CD4-positive, alpha-beta T cell treated with Interleukin-1 beta for 1 hour (primary cell): Measurements from ENCODE around the gene LTF.
"Not testable (repeated sequence)": the region's sequence is repeated elsewhere in the genome, so short reads cannot be mapped to it uniquely, and the experiment has no call there.

ENCODE experiments used
- DNase-seq, 2 donors: peaks; one replicate each; pipeline ENCODE4 v3.0.0-alpha.2; 2020 to 2022

Gene LTF

GRCh38 chr3:46435081-46435726 lies 29.5 kb downstream of the LTF start:
- no peak for DNase-seq

DNA sequence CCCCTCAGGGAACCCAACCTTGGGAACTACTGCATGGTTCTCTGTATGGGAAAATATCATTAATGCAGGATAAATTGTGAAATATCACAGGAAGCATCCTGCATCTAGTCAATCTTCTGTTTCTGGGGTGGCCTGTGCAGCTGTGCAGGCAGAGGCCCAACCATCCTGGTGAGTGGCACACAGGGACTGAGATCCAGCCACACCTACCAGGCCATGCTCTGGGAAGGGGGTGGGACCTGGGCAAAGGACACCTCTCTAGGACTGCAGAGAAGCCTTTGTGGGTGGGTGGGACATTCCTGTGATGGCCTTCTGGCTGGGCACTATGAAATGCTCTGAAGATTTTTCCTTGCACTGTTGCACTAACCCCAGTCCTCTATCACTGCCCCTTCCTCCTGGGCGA lies 30.9 kb downstream of the LTF start:
- DNase-seq = no peak

DNA sequence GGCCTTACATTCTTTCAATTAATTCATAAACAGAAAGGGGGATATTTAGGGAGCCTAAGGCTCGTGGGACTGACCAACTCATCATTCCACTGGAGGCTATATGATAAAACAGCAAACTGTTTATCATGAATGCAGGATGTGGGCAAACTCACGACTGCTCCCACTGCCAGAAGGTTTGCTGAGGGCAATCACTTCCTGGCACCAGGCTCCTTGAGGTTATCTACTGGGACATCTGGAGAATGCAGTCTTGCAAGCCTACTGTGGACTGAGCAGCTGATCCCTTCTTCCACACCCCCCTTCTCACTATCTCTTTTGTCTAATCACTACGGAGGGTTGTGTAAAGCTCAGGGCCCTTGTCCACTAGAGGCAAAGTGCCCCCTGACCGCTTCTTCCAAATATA lies 31.6 kb downstream of the LTF start:
- DNase-seq = not testable (repeated sequence)

- DNase-seq = not testable (repeated sequence)
Measured at GRCh38 chr3:46431905-46432304, 32.8 kb downstream of the LTF start.

GRCh38 chr3:46430879-46431278 lies 33.8 kb downstream of the LTF start:
- DNase-seq = not testable (repeated sequence)

GRCh38 chr3:46429671-46430070 lies 35.0 kb downstream of the LTF start:
- DNase-seq = no peak

GRCh38 chr3:46429250-46429649 lies 35.5 kb downstream of the LTF start:
- no peak for DNase-seq

- DNase-seq = no peak
Measured at GRCh38 chr3:46427916-46428833, 36.5 kb downstream of the LTF start.

- not testable (repeated sequence) for DNase-seq
Measured at GRCh38 chr3:46427404-46427803, 37.3 kb downstream of the LTF start.

DNA sequence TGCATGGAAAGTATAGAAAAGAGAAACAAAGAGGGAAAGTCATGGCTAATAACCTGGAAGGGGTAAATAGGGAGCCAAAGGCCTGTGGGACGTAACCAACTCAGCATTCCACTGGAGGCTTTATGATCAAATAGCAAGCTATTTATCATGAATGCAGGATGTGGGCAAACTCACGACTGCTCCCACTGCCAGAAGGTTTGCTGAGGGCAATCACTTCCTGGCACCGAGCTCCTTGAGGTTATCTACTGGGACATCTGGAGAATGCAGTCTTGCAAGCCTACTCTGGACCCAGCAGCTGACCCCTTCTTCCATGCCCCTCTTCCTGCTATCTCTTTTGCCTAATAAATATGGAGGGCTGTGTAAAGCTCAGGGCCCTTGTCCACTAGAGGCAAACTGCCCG lies 38.2 kb downstream of the LTF start:
- not testable (repeated sequence) for DNase-seq

DNA sequence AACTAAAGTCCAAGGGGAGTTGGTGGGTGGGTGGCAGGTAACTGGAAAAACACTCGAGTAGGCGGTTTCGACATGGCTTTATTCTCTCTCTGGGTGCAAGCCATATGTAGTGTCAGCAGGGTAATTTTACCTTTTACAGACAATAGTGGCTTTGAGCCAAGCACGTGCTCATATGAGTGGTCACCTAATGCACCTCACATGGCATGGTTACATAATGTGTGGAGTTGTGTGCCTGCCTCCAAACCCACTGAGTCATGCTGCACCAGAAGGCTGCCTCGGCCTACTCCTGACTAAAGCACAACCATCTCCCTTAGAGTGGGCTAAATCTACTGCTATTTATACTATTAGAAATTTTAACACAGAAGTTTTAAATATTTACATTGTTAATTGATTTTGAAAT lies 41.1 kb downstream of the LTF start:
- no peak for DNase-seq

- DNase-seq = no peak
Measured at GRCh38 chr3:46422617-46423016, 42.1 kb downstream of the LTF start.

DNA sequence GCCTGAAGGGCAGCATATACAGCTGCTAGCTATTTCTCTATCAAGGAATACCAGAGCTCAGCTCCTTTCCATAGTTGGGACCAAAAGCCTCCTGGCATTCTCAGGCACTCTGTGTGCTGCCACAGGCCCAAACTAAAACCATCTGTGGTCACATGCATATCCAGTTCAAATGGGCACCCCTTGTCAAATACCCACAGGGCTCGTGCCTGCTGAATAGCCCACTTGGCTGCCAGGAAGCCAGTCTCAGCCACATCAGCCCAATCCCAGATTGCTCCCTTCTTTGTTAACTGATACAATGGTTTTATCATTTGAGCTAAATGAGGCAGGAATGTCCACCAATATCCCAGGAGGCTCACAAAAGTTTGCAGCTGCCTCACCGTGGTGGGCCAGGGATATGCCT lies 43.8 kb downstream of the LTF start:
- no peak for DNase-seq

DNA sequence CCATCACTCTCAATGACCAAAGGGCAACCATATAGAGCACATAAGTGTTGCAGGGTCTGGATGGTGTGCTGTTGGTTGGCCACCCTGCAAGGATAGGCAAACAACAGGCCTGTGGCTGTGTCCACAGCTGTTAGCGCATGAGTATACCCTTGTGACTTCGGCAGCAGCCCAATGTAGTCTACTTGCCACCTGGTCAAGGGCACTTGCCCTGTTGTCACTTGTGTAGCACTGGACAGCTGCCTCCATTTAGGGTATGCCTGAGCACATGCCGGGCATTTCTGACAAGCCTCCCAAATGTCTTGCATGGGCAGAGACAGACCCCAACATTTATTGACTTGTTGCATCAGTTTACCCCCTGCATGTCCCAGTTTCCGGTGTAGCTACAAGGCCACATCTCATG lies 44.9 kb downstream of the LTF start:
- no peak for DNase-seq

DNA sequence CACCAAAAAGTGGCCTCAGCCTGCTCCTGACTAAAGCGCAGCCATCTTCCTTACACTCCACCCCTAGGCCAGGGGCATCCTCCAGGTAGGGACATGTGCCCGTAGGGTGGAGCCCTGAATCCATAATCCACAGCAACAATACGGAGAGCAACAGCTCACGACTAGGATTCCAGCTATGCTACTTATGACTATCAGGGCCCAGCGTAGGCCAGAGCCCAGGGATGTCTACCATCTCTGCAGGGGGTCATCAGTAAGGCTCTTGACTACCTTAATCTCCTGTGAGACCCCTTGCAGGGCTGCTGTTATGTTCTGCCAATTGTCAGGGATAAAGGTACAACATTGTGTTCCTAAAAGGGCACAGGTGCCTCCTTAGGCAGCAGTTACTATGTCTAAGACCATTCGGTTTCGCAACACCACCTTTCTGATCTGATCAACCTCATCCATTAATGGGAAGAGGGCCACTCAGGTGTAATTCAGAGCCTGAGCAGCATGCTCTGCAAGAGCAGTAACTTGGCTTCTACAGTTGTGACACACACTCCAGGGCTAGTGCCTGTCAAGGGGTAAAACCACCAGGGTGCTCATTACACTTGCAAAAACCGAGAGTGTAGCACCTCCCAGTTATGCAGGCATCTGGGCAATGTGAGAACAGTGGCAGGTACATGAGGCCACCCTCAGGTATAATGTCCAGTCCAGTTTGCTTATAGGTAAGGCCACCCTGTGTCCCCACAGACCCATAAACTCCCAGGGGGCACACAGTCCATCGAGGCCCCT lies 46.7 kb downstream of the LTF start:
- DNase-seq = no peak

- no peak for DNase-seq
Measured at GRCh38 chr3:46416811-46417510, 47.7 kb downstream of the LTF start.

GRCh38 chr3:46416125-46416810 lies 48.4 kb downstream of the LTF start:
- DNase-seq = no peak

GRCh38 chr3:46414739-46415138 lies 50.0 kb downstream of the LTF start:
- no peak for DNase-seq

DNA sequence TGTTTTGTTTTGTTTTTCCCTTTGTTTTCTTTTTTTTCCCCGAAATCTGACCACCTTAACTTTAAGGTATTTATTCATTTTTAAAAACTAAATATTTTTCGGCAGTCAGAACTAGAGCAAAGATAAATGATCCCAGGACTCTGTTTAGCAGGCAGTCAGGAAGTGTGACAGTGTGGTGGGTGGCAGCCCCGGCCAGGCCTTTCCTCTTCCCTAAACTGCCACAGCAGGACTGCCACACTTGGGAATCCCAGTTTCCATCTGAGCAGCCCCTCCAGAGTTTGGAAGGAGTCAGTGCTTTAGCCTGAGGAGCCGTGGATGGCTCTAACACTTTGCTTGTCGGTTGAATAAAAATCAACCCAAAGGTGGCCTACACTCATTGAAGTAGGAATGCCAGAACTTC lies 50.8 kb downstream of the LTF start:
- no peak for DNase-seq

GRCh38 chr3:46412786-46413298 lies 51.9 kb downstream of the LTF start:
- no peak for DNase-seq

GRCh38 chr3:46411271-46411670 lies 53.4 kb downstream of the LTF start:
- no peak for DNase-seq

- no peak for DNase-seq
Measured at GRCh38 chr3:46410669-46411068, 54.0 kb downstream of the LTF start.
